Mucosa of descending colon (tissue), 3 donors: ENCODE data around the gene MPRIP. TPM values are rescaled to one million over a fixed set of nuclear protein-coding genes. Genes with fewer than 3 reads are reported as not detected.

Source experiments
- ATAC-seq: fragments of 200-7000 bp; cut with Tn5 transposase; one replicate; pipeline ENCODE4 v1.9.1; 2020; ENCODE audit warnings: mild to moderate bottlenecking, moderate library complexity
- DNase-seq, 3 donors: peaks; one replicate each; pipeline ENCODE4 v3.0.0-alpha.2; 2020
- H3K36me3 ChIP-seq: fragments of 200-600 bp; one replicate; pipeline ENCODE4 v1.8.0; 2021; ENCODE audit warnings: low read depth, mild to moderate bottlenecking
- H3K4me1 ChIP-seq: fragments of 200-600 bp; one replicate; pipeline ENCODE4 v1.8.0; 2021; ENCODE audit warnings: low read depth, mild to moderate bottlenecking
- H3K4me3 ChIP-seq: fragments of 200-600 bp; one replicate; pipeline ENCODE4 v1.8.0; 2021; ENCODE audit warnings: mild to moderate bottlenecking
- H3K9me3 ChIP-seq: fragments of 200-600 bp; one replicate; pipeline ENCODE4 v1.8.0; 2021; ENCODE audit warnings: mild to moderate bottlenecking
- intact Hi-C, 2 donors: fragments of 100-400 bp; cut with DNase I in 1 of 2; cut with micrococcal nuclease in 1 of 2; formaldehyde crosslinking; loops; one replicate each; pipeline versions ENCODE4 v1.11.0 to v1.11.1; 2022; cut with DNase I, micrococcal nuclease
- total RNA-seq, 3 donors: library from RNA; stranded (reverse); fragmentation: NEBNext Ultra II Directional in 2 of 3; extraction: Animal tissue kit (Norgen Biotek cat#: 25700) in 2 of 3; gene quantifications; one replicate each; pipeline versions ENCODE4 v1.2.1 to v1.2.4, GENCODE V29; 2021 to 2023
- TF ChIP-seq, protein P1 (sequence below): fragments of 200-600 bp; IDR thresholded peaks from one replicate; pipeline ENCODE4 v1.8.0; 2022; ENCODE audit warnings: antibody characterized with exemption, mild to moderate bottlenecking
- donor health status: DM: no; HTN: no; CAD: no; lungs with moderate emphysema.
- donor health status: DM: no; HTN: no; CAD: no.
- donor health status: DM: no; HTN: yes; CAD: no.

MPRIP gene
- total RNA-seq, 3 donors from 2014 or later: 150 to 249 (median 231) TPM

GRCh38 chr17:17239832-17240231 is 197.6 kb downstream of the MPRIP start:
- TF ChIP-seq, protein P1, sequence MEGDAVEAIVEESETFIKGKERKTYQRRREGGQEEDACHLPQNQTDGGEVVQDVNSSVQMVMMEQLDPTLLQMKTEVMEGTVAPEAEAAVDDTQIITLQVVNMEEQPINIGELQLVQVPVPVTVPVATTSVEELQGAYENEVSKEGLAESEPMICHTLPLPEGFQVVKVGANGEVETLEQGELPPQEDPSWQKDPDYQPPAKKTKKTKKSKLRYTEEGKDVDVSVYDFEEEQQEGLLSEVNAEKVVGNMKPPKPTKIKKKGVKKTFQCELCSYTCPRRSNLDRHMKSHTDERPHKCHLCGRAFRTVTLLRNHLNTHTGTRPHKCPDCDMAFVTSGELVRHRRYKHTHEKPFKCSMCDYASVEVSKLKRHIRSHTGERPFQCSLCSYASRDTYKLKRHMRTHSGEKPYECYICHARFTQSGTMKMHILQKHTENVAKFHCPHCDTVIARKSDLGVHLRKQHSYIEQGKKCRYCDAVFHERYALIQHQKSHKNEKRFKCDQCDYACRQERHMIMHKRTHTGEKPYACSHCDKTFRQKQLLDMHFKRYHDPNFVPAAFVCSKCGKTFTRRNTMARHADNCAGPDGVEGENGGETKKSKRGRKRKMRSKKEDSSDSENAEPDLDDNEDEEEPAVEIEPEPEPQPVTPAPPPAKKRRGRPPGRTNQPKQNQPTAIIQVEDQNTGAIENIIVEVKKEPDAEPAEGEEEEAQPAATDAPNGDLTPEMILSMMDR: no peak
- H3K4me1 ChIP-seq: peaks cover 13% of the 10 kb centered on the region
- no peak overlapping the region for H3K4me3 ChIP-seq
- no peaks in the 10 kb centered on the region for H3K9me3 ChIP-seq
- H3K36me3 ChIP-seq: no peaks in the 10 kb centered on the region
- DNase-seq (no peak), ATAC-seq (no peak)
- intact Hi-C loops: no loop called here

- Histone ChIP-seq H3K4me1 (peaks cover 7% of the 10 kb centered on the region), H3K9me3 (no peaks in the 10 kb centered on the region), H3K36me3 (peaks cover 1% of the 10 kb centered on the region), H3K4me3 (no peak overlapping the region)
- TF ChIP-seq, protein P1: no peak
- no peak for ATAC-seq
- intact Hi-C loops: no loop called here
- DNase-seq: no peak
Observed at GRCh38 chr17:17241656-17242055, 199.4 kb downstream of the MPRIP start.

GRCh38 chr17:17242246-17242645 is 200.0 kb downstream of the MPRIP start:
- intact Hi-C loops: no loop called here
- DNase-seq (no peak), ATAC-seq (no peak)
- peaks cover 7% of the 10 kb centered on the region for H3K36me3 ChIP-seq
- peaks cover 7% of the 10 kb centered on the region for H3K4me1 ChIP-seq
- H3K9me3 ChIP-seq: no peaks in the 10 kb centered on the region
- H3K4me3 ChIP-seq: no peak overlapping the region
- TF ChIP-seq, protein P1: no peak

Other genes with a start within 250 kb of the MPRIP start
- gene TNFRSF13B, start 70.3 kb upstream of the MPRIP start, total RNA-seq: 1 to 10 TPM in 1 of 3 donors, under 1 TPM in 2; 0.38 to 1.4 (median 0.98) TPM
- 10 to 100 TPM in 1 of 3 donors, 1 to 10 TPM in 2; 1.3 to 12.9 (median 2.0) TPM for gene PLD6, start 163.9 kb downstream of the MPRIP start, total RNA-seq
- gene FLCN, start 194.7 kb downstream of the MPRIP start, total RNA-seq: 10 to 100 TPM; 52.8 to 64.5 (median 57.1) TPM
- gene COPS3, start 238.8 kb downstream of the MPRIP start, total RNA-seq: 10 to 100 TPM; 35.9 to 60.5 (median 42.2) TPM